HEK293T (cell line): ENCODE results near the gene CDH4.

Experiments used
- ELF4 ChIP-seq: fragments of 450-650 bp; IDR thresholded peaks from 2 replicates; pipeline ENCODE4 v1.6.1; 2017; ENCODE audit warnings: antibody characterized with exemption
- FOXM1 ChIP-seq: fragments of 450-650 bp; IDR thresholded peaks from 2 replicates; pipeline ENCODE4 v1.6.1; 2017; ENCODE audit warnings: mild to moderate bottlenecking, borderline replicate concordance
- NFRKB ChIP-seq: fragments of 450-650 bp; IDR thresholded peaks from 2 replicates; pipeline ENCODE4 v1.6.1; 2016; ENCODE audit warnings: mild to moderate bottlenecking, moderate library complexity
- SP1 ChIP-seq: fragments of 450-650 bp; IDR thresholded peaks from 2 replicates; pipeline ENCODE4 v1.6.1; 2017

- TF ChIP-seq SP1 (no peak), NFRKB (no peak), ELF4 (no peak), FOXM1 (no peak)
Measured at GRCh38 chr20:61812845-61813485, 560.9 kb downstream of the CDH4 start.
